NCI-H345 treated with DMSO at 0.1 percent for 48 hours (cell line): ENCODE data around the gene PTPN7.
A peak's percentile ranks its signal among the peaks of the same experiment; 100 is the strongest.

ENCODE experiments used
- DNase-seq: peaks from one replicate; lab custom pipeline; 2025; ENCODE audit not compliant: unreplicated experiment; lab: John Stamatoyannopoulos, UW

Gene PTPN7

DNA sequence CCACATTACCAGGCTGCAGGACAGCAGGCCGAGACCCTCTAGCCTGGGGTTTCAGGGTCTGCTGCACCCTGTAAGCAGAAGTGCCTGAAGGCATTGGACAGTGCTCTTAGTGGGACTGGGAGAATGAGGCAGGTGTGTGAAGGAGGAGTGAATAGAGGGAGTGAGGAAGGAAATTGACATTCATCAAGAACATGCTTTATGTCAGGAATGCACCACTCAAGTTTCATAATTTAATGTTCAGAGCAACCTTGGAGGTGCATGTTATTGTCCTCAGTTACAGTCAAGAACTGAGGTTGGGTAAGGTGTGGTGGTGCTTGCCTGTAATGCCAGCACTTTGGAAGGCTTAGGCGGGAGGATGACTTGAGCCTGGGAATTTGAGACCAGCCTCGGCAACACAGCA, 49.4 kb downstream of the PTPN7 start:
- DNase-seq = no peak

DNA sequence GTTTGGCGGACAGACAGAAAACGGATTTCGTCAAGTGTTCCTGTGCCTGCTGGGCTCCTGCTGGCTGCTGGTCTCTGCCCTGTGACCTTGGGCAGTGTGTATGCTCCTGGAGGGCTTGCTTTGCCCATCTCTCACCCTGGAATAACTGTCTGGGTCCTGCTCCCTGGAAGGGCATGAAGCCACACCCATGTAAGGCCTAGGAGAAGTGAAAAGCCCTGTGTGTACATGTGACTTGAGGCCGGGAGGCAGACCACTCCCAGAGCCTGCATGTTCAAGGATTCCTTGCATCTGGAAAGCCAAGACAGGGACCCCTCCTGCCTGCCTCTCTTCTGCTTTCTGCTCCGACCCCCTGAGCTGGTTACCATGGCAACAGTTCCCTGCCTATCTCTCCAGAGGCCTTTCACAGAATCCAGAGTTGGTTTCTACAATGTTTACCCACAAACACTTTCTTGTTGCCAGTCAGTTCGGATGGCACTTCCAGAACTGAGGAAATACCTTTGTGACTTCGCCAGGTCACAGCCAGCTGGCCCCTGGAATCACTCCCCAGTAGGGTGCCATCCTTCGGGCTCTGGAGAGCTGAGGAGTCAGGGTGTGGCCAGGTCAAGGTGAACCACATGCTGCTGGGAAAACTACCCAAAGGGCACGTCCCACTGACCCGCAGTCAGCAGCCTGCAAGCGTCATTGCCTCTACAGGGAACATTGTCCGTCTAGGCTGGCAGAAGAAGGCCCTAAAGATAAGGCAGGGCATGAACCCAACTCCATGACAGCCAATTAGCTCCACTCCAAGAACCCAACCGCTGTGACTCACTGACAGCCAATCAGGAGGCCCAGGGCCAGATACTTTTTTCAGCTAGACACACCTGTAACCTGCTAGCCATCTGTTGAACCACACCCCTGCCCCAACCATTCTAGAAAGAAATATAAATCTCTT, 52.3 kb downstream of the PTPN7 start:
- peak; percentile 46 for DNase-seq

DNA sequence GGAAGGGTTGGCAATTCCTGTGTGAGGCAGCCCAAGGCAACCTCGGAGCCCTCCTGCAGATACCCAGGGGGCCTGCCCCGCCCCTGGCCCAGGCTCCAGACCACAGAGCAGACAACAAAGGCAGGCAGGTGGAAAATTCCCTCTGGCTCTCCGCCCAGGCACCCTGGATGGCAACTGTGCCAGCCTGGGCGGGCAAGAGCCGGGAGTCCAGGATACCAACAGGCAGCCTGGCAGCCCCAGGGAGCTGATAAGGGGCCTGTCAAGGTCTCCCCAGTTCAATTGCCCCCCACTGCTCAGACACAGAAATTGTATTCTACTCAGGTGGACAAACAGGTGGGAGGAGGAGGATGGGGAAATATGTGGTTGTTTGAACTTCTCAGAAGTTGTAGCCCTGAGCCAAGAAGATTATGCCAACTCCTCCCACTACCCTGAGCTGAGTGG, 53.1 kb downstream of the PTPN7 start:
- peak; percentile 94 for DNase-seq

DNA sequence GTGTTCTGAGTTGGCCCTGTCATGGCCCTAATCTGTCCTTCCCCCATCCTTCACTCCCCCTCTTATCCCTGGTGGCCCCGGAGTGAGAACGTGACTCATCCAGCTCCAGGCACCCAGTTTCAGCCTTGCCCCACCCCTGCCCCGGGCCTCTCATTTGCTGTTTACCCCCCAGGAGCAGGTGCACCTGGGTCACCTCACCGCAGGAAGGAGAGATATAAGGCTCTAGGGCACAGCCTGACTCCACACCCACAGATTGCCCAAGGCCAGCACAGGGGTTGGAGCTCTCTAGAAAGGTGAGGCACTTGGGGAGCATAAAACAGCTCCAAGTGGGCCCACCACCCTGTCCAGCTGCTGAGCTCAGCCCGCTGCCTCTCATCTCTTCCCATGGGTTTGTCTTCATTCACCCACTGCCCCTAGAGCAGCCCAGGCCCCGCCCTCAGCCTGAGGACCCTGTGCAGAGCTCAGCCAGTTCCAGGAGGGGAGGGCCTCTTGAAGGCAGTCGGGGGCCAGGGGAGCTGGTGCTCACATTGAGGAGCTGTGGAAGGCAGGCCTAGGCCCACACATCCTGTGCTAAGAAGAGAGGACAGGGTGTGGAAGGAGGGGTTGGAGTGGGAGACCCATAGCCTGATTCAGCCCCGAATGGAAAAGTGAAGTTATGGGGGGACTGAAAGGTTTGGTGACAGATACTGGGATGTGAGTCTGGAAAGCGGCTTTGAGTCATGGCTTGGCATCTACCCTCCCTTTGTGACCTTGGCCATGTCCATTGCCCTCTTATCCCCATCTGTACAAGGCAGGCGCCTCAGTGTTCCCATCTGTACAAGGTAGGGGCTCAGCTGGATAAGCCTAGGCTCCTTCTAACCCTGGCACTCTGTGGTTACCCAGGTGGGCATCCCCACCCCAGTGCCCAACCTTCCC, 53.8 kb downstream of the PTPN7 start:
- DNase-seq = peak; percentile 79

DNA sequence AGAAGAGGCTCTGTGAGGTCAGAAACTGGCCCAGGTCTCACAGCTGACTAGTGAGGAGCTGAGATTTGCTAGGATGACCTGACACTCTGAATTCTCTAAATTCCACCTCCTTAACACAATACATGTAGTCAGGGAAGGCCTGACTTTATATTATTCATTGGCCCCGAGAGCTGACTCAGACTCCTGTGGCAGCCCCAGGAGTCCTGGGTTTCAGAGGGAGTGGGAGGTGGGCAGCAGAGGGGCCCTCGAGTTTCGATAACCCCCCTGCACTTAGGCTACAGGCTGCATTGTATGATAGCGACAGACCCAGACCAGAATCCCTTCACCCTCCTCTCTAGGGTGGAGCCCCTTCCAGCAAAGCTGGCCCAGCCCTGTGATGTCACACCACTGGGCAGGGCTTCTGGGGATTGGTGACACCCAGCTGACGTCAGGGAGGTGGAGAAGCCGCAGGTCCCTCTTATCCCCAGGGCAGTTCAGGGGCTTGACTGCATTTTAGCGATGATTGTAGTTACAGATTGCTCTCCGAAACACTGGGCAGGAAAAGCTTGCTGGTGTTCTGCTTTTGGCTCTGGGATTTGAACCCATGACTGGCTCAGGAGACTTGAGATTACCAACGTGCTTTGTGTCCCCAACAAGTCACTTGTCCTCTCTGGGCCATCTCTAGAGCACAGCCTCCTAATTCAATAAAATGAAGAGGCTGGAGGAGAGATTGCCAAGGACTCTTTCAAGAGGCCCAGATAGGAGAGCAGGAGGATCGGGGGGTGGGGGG, 54.6 kb downstream of the PTPN7 start:
- DNase-seq = no peak

DNA sequence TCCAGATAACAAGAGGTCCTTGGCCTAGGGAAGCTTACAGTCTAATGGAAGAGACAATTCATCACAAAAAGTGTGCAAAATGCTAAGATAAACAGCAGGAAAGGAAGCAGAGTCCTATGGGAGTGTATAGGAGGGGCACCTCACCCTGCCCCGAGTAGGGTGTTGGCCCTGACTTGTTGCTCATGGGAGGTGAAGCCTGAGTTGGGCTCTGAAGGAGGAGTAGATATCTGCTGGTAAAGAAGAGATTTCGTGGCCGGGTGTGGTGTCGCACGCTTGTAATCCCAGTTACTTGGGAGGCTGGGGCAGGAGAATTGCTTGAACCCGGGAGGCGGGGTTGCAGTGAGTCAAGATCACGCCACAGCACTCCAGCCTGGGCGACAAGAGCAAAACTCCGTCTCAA, 56.3 kb downstream of the PTPN7 start:
- DNase-seq = no peak

DNA sequence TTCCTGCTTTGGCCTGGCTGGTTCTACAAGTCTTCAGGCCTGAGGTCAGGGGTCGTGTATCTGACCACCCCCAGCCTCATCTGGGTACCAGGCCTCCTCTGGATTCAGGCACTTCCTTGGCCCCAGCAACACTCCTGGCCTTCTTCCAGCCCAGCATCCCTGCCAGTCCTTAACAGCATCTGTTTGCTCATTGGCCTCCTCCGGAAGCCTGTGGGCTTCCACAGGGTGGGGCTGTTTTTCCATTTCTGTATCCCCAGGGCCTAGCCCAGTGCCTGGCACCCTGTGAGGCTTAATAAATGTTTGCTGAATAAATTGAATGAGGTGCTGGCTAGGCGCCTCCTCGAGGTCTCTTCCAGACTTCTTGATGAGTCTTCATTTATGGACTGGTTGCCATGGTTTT, 59.2 kb downstream of the PTPN7 start:
- DNase-seq = no peak
